NCI-H2081 treated with DMSO at 0.1 percent for 48 hours (cell line): ENCODE measurements around the gene ADPRS.

ENCODE experiments used
- DNase-seq: peaks from one replicate; lab custom pipeline; 2025; lab: John Stamatoyannopoulos, UW

The ADPRS gene

GRCh38 chr1:36133484-36133883 is 44.8 kb downstream of the ADPRS start:
- no peak for DNase-seq

- DNase-seq, result no peak
These were observed 45.3 kb downstream of the ADPRS start for GRCh38 chr1:36134031-36134430.

- DNase-seq, result no peak
These were observed 46.0 kb downstream of the ADPRS start for GRCh38 chr1:36134505-36135329.

DNA sequence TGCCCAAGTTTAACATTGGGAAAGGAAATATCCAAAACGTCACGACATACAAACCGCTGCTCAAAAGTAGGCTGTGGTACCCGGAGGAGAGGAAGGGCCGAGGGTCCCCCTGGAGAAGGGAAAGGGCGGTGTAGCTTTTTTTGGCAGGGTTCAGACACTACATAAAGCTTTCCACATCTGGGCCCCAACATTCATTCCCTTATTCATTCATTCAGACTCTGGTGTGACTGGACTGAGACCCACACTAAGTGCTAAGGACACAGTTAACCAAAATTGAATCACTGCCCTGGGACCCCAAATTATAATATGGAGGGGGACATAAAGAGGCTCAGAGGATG is 46.6 kb downstream of the ADPRS start:
- DNase-seq, result no peak

DNA sequence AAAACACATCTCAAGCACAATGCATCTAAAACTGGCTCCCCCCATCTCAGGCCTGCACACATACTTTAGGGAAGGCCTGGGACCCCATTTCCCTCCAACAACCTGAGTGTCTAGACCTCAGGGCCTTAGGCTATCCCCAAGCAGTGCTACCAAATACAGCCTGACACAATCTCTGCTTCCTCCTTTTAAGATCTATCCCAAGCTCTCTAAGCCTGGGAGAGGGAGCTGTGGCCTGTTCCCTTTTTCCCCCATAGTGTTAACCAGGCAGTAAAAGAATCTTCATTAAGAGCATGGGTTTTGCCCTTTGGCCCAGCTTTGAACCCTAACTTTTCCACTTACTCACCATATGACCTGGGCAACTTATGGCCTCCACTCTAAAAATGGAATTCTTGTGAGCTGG is 47.1 kb downstream of the ADPRS start:
- DNase-seq, result no peak

DNA sequence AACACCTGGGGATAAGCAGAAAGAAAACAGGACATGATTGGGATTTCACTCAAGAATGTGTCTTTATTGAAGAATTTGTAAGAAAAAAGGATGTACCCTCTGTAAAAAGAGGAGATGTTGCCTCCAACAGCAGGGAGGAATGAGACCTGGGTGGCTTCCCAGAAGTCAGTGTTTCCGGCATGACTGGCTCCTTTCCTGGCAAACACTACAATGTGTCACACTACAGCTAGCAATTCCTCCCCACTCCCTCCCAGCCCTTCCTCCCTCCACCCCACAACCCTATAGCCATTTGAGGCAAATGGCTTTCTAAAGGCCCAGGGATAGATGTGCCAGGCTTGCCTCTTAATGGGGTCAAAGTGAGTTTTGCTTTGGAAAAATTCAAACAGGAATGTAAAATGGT is 47.8 kb downstream of the ADPRS start:
- no peak for DNase-seq

DNA sequence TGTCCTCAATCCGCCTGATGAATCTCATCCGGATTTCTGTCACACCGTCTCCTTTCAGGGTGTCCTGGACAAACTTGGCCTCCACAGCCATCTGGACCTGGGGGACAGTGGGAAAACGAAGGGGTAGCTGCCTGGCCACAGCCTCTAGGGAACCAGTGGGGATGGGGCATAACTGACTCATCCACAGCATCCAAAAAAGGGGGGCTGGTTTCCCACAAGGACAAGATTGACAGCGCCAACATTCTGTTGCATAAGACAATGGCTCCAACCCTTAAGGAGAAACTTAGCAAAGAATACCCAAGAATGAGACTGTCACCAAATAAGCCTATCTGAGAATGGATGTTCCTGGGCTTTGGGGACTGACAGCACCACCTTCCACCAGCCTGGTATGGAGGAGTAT is 48.5 kb downstream of the ADPRS start:
- DNase-seq, result no peak

- no peak for DNase-seq
These were observed 49.1 kb downstream of the ADPRS start for GRCh38 chr1:36137776-36138175.

- DNase-seq, result no peak
These were observed 50.8 kb downstream of the ADPRS start for GRCh38 chr1:36139521-36139920.

GRCh38 chr1:36142121-36142520 is 53.4 kb downstream of the ADPRS start:
- no peak for DNase-seq

- DNase-seq, result no peak
These were observed 54.7 kb downstream of the ADPRS start for GRCh38 chr1:36143424-36143823.
